HS-5 (cell line): Measurements from ENCODE around the gene GPN1.
"Not testable (repeated sequence)": the region's sequence is repeated elsewhere in the genome, so short reads cannot be mapped to it uniquely, and the experiment has no call there.

Experiments
- DNase-seq: peaks from one replicate; pipeline ENCODE4 v3.0.0-alpha.2; 2012; ENCODE audit warnings: low read depth

Gene GPN1

DNA sequence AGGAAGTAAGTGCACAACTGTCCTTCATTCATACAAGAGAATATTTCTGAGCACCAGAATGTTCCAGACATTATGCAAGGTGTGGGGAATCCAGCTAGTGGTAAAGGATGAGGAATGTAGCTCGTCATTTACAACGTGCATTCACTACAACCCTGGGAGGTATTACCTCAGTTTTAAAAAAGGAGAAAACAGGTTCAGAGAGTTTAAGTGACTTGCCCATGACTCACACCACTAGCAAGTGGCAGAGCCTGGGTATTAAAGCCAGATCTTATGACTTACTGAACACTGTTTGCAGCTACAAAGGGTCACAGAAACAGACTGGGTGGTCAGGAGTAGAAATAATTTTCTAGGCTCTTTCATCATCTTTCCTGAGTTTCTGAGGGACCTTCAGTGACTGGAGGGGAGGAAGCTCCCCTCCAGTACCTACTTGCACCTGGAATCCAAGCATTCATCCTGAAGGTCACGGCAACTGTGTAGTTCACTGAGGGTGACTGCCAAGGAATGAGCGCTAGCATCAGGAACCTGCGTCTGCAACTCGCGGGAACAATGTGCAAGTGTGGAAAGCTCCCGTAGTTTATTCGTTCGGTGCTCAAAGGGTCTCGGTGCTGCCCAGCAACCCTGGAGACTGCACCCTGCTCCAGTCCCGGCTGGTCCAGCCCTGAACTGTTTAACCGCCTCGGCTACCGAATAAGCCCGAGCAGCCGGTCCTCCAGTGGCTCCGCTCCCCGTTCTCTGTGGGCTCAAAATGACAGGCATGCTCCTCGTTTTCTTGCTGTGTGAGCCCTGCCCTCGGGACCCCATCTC, 685 bp upstream of the GPN1 start:
- DNase-seq: peak; percentile 80

GRCh38 chr2:27630257-27630656, 1.4 kb downstream of the GPN1 start:
- not testable (repeated sequence) for DNase-seq

DNA sequence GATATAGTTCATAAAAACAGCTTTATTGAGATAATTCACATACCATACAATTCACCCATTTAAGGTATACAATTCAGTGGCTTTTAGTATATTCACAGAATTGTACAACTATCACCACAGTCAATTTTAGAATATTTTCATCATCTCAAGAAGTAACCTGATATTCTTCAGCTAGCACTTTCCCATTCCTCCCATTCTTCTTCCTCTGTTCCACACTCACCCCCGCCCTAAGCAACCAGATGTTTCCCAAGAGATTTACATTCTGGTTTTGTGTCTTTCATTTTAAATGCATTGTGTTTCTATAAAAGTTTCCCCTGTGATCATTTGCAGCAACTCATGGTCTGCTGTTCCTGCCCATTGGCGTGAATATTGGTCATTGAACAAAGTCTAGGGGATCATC, 5.4 kb downstream of the GPN1 start:
- DNase-seq: no peak

DNA sequence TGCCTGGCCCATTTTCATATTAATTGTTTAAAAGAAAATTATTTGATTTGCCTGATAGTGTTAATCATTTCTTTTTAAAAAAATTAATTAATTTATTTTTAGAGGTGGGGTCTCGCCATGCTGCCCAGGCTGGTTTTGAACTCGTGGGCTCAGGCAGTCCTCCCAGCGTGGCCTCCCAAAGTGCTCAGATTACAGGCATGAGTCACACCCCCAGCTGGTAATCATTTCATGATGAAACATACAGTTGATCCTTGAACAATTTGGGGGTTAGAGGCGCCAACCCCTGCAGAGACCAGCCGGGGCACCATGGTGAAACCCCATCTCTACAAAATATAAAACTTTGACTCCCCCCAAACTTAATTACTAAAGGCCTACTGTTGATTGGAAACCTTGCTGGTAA, 7.9 kb downstream of the GPN1 start:
- no peak for DNase-seq

- peak; percentile 84 for DNase-seq
These were observed 9.3 kb downstream of the GPN1 start for GRCh38 chr2:27638037-27638637.

DNA sequence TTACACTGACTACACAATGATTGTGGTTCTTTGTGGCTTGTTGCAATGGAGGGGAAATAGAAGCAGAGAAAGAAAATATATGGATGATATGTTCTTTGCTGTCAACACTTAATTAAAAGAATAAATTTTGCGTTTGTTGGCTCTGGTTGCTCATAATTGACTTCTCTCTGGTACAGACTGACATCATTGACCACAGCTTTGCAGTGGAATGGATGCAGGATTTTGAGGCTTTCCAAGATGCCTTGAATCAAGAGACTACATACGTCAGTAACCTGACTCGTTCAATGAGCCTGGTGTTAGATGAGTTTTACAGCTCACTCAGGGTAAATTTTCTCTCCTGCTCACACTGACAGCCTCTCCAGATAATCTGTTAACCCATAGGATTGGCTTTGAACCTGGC, 9.9 kb downstream of the GPN1 start:
- DNase-seq: no peak

DNA sequence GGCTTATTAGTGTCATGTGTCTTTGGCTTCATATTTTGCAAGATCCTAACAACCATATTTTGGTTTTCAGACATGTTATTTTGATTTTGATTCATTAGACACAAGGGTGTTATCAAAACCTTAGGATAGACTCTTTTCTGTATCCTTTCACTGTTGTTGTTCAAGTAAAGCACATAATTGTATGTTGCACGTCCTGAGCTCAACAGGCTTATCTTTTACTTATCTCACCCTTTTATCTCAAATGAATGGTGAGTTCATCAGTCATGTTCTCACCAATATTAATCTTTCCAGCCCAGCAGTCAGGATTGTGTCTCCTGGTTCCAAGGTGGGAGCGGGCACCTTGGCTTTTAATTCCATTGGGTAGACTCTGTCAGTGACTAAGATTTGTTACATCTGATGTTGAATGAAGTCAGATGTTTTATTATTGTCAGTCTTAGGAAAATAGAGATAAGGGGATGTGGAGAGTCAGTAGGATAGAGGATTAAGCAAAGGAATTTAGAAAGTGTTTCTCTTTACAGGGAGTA, 11.9 kb downstream of the GPN1 start:
- no peak for DNase-seq

- DNase-seq: no peak
These were observed 16.3 kb downstream of the GPN1 start for GRCh38 chr2:27645197-27645596.

GRCh38 chr2:27647289-27647688, 18.4 kb downstream of the GPN1 start:
- DNase-seq: no peak

GRCh38 chr2:27647737-27648136, 18.9 kb downstream of the GPN1 start:
- DNase-seq: no peak

DNA sequence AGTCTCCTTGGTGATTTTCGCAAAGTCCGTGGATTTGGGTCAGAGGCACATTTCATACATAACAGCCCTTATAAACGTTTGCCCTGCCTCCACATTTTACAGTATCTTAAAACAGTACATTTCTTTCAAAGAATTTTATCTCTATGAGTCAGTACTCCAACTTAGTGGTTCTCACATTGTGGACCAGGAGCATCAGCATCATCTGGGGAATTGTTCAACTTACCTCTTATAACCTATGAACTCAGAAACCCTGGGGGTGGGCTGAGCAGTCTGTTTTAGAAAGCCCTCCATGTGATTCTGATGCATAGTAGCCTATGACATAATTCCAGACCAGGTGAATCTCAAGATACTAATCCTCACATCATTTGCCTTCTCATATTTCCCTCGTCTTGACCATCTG, 22.2 kb downstream of the GPN1 start:
- DNase-seq: no peak

DNA sequence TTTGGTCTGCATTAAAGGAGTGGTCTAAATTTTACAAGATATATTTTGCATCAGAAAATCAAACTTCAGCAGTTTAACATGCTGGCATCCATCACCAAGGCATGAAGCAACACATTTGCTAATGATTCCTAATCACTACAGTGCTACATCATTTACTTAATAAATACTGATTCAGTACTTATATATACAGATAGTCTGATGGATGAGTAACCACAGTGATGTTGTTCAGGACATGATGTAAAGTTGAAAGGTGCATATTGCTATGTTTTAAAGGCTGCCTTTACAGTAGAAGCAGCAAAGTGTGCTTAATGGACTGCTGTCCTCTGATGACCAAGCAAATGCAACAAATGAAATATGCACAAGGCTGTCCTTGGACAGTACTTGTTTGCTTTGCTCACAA, 23.5 kb downstream of the GPN1 start:
- no peak for DNase-seq

DNA sequence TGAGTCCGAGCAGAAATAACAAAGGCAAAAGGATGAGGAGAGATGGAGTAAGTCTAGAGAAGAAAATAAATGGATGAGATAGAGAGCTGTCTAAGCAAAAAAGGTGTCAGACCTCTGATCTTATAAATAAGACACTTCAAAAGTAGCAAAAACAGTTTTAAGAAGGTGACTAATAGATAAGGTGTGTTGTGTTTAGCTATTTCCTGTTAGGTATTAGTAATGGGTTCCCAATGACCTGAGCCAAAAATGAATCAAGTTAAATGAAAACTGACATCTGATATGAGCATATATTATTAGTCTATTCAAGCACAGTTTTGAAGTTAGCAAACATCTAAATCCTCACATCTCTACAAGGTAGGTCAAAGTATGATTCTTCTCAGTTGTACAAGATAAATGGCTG, 23.9 kb downstream of the GPN1 start:
- no peak for DNase-seq

GRCh38 chr2:27653397-27653796, 24.5 kb downstream of the GPN1 start:
- DNase-seq: no peak

DNA sequence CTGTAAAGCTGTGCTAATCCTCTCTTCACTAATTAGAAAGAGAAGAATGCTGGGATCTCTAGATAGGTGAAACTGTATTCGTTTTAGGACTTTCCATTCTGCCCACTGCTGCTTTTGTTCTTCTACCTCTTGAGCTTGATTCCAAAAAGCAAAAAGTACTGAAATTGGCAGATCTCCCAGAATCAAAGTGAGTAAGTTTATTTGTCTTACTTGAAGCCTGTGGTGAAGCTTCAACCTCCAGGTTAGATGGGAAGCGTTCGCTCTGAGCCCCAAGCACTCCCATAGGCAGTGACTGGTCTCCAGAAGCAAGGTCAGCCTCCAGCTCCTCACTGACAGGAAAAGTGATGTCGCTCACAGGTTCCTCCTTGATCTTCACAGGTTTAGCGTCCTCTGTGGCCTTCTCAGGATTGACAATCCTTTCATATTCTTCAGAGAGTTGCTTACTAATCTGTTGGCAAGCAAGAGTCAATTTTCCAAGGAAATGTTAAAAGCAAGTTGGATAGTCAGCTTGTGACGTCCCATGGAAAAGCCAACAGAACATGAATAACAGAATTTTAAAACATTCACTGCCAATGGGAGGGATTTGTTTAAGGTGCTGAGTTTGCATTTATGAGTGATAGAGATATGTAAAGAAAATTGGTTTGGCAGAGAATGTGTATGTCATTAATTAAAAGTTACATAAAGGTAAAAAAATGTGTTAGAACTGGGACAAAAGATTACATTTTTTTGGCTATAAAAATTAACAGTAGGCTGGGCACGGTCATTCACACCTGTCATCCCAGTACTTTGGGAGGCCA, 26.5 kb downstream of the GPN1 start:
- no peak for DNase-seq

- no peak for DNase-seq
These were observed 32.5 kb downstream of the GPN1 start for GRCh38 chr2:27661371-27661770.

- DNase-seq: peak; percentile 85
These were observed 34.7 kb downstream of the GPN1 start, which contains the start of the genes SLC4A1AP and SUPT7L for GRCh38 chr2:27663285-27664153. SLC4A1AP (plus strand) TSS chr2:27663889; CDS start chr2:27663915, 26 bp downstream. SUPT7L (minus strand) TSS chr2:27663614; CDS start chr2:27662192, 1,422 bp downstream.

GRCh38 chr2:27664154-27664574, 35.3 kb downstream of the GPN1 start:
- no peak for DNase-seq

GRCh38 chr2:27664622-27665363, 35.9 kb downstream of the GPN1 start:
- no peak for DNase-seq

GRCh38 chr2:27667446-27667845, 38.6 kb downstream of the GPN1 start:
- no peak for DNase-seq

- no peak for DNase-seq
These were observed 42.4 kb downstream of the GPN1 start for GRCh38 chr2:27671235-27671634.
